Stimulated activated CD4-positive, alpha-beta T cell treated with anti-CD3 and anti-CD28 coated beads, Interleukin-2, amount 100 ng/mL, for 4 hours (primary cell): ENCODE data around the gene GPALPP1.
"Not testable (repeated sequence)": the region's sequence is repeated elsewhere in the genome, so short reads cannot be mapped to it uniquely, and the experiment has no call there.

ENCODE experiments used
- DNase-seq: peaks from one replicate; pipeline ENCODE4 v3.0.0-alpha.2; 2020; ENCODE audit warnings: low read depth

Gene GPALPP1

DNA sequence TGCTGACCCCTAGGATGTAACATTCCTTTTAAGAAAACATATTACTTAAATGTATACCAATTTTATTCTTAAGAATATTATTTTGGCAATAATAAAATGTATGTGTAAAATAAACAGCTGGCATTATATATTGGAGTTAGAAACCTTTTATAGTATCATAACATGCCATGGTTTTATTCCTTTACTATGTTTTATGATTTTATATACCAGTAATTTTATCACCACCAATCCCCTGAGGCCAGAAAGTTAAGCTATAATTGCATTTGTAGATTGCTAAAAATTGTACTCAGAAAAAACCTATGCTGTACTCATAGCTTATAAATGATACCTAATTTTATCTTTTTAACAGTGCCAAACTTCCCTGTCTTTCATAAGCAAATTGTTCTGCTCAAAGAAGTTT is 17.9 kb downstream of the GPALPP1 start:
- no peak for DNase-seq

GRCh38 chr13:45007823-45008222 is 18.5 kb downstream of the GPALPP1 start:
- no peak for DNase-seq

GRCh38 chr13:45011198-45011597 is 21.9 kb downstream of the GPALPP1 start:
- no peak for DNase-seq

- no peak for DNase-seq
Observed at GRCh38 chr13:45015300-45015699, 26.0 kb downstream of the GPALPP1 start.

- DNase-seq: no peak
Observed at GRCh38 chr13:45016792-45017425, 27.6 kb downstream of the GPALPP1 start.

DNA sequence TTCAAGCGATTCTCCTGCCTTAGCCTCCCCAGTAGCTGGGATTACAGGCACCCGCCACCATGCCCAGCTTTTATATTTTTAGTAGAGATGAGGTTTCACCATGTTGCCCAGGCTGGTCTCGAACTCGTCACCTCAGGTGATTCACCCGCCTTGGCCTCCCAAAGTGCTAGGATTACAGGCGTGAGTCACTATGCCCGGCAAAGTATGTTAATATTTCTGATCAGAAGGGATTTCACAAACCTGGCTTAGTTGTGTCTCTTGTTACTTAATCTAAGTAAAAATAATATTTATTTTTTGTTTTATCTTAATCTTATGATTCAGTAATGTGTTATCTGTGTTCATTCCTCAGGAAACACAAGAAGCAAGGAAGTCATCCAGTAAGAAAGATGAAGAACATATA is 30.6 kb downstream of the GPALPP1 start:
- DNase-seq: not testable (repeated sequence)

- no peak for DNase-seq
Observed at GRCh38 chr13:45021250-45021649, 31.9 kb downstream of the GPALPP1 start.

GRCh38 chr13:45024847-45025246 is 35.5 kb downstream of the GPALPP1 start:
- DNase-seq: no peak

- DNase-seq: no peak
Observed at GRCh38 chr13:45034342-45034741, 45.0 kb downstream of the GPALPP1 start.

DNA sequence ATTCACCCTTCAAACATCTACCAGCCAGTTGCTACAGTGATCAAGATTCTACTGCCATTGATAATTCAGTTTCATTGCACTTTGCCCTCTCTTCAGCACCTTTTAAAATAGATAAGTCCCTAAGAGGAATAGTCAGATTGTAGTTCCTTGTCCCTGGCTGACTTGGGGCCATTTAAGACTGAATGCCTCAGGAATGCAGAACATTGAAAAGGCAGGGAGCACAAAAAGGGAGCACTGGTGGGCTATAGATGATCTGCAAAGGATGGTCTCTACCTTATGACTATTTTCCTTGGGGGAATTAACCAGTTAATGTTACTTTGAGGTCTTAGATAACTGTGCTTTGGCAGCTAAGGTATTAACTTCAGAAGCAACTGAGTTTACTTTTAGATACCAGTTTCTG is 46.9 kb downstream of the GPALPP1 start:
- DNase-seq: no peak

DNA sequence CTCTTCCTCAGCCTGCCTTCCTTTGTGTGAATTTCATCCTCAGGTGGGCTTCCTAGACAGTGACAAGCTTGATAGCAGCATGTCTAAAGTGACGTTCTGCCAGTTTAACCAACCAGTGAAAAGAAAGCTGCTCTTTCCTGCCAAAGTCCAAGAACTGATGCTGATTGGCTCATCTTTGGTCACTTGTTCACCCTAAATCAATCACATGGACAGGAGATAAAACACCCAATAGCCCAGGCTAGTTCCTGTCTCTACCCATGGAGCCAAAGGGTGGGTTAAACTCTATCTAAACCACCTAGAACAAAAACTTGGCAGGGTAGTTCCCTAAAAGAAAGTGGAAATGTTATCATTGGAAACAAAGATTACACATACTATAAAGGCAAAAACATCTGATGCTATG is 50.8 kb downstream of the GPALPP1 start:
- DNase-seq: no peak

GRCh38 chr13:45040622-45041021 is 51.3 kb downstream of the GPALPP1 start:
- DNase-seq: no peak

DNA sequence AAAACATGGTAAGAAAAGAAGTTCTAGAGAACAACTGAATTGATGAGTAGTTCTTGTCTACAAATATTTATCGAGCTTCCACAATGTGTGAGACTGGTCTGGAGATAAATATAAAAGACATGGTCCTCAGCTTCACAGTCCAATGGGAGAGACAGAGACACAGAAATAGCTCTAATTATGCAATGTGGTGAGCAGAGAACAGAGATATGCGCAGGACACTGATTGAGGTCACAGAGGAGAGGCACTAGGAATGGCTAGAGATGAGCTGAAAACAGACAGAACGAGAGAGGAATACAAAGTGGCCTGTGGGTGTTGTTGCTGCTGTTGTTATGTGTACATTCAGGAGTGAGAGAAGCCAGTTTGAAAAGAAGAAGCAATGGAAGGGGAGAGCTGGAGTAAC is 53.2 kb downstream of the GPALPP1 start:
- DNase-seq: no peak

GRCh38 chr13:45046445-45046844 is 57.1 kb downstream of the GPALPP1 start:
- DNase-seq: no peak

DNA sequence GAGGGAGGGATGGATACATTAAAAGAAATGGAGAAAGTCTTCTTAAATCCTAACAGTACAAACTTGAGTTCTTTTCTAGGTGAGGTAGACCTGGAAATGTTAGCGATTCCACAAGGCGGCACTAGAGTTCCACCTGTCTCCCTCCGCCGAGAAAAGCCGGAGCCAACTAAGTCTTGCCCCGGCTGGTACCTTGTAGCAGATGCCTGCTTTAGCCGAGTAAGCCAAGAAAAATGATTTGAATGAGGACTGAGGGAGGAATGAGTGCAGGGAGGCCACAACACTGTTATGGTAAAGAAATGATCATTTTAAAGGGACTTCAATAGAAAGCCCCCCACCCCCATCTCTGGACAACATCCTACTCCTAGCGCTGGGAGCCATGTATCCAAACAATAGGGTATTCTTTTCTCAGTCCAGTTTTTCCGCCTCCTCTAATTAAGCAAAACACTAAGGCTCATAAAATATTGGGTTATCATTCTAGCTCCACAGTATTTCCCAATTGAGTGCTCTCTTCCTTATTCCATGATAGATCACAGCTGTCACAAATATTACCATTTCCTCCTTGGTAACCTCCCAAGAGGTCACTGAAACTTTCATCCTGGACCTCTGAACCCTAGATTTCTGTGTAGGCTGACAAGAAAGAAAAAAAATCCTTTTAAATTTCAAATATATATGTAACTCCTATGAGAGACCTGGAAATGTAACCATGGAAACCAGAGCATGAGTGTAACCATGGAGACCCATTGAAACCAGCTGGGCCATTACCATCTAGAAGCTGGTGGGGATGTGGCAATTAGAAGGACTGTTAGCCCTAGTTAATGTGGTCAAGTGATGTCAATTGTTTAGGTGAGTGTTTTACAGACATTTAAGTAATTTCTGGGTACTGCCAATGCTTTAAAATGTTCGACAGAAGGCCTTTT is 58.3 kb downstream of the GPALPP1 start:
- DNase-seq: peak; percentile 64

DNA sequence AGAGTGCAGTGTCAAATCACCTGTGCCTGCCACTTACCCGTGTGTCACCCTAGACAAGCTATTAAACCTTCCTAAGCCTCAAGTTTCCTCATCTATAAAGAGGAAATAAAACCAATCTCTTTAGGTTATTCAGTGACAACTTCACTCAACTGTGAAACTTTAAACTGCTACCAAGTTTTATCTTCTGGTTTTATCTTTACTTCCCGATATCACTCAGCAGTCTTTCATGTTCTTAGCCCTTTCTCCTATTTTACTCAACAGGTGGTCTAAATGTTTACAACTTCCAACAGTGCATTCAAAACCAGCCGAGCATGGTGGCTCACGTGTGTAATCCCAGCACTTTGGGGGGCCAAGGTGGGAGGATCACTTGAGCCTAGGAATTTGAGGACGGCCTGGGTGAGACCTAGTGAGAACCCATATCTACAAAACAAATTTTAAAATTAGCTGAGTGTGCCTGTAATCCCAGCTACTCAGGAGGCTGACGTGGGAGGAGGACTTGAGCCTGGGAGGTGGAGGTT is 59.6 kb downstream of the GPALPP1 start:
- DNase-seq: no peak

GRCh38 chr13:45049478-45049877 is 60.1 kb downstream of the GPALPP1 start:
- no peak for DNase-seq

DNA sequence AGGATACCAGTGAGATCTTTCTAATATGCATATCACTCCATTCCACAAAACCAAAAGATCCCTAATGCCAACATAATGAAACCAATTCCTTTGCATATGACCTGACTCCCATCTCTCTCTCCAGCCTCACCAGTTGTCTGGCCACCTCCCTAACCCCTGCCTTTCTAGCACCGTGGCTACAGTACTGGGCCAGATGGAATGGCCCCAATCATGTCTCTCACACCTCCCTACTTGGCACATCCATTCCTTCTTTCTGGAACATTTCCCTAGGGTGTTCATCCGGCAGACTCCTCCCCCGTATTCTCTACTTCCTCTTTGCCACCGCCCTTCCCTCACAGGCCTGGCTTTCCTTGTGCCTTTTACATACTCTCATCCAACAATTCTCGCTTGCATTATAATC is 62.0 kb downstream of the GPALPP1 start:
- no peak for DNase-seq

- DNase-seq: peak; percentile 52
Observed at GRCh38 chr13:45055198-45055901, 66.0 kb downstream of the GPALPP1 start.

GRCh38 chr13:45055902-45056648 is 66.7 kb downstream of the GPALPP1 start:
- no peak for DNase-seq

GRCh38 chr13:45060062-45060461 is 70.7 kb downstream of the GPALPP1 start:
- no peak for DNase-seq
